HFFc6 (cell line): ENCODE measurements around the gene MAP3K12. TPM values are rescaled to one million over a fixed set of nuclear protein-coding genes. Genes with fewer than 3 reads are reported as not detected.

ENCODE experiments used
- DNase-seq: peaks from one replicate; pipeline ENCODE4 v3.0.0-alpha.2; 2018
- H3K27ac Mint-ChIP-seq: 2 replicates; pipeline ENCODE4 v1.8.0; 2020; ENCODE audit warnings: mild to moderate bottlenecking, mixed read lengths
- H3K27me3 Mint-ChIP-seq: 2 replicates; pipeline ENCODE4 v1.8.0; 2021; ENCODE audit warnings: mild to moderate bottlenecking, moderate library complexity, mixed read lengths; ENCODE audit not compliant: insufficient read depth
- H3K36me3 Mint-ChIP-seq: 2 replicates; pipeline ENCODE4 v1.8.0; 2021; ENCODE audit warnings: low read depth, mixed read lengths
- H3K4me1 Mint-ChIP-seq: 2 replicates; pipeline ENCODE4 v1.8.0; 2020; ENCODE audit warnings: low read depth, mixed read lengths
- H3K4me3 Mint-ChIP-seq: 2 replicates; pipeline ENCODE4 v1.8.0; 2020; ENCODE audit warnings: mild to moderate bottlenecking, moderate library complexity, mixed read lengths
- H3K9me3 Mint-ChIP-seq: 2 replicates; pipeline ENCODE4 v1.8.0; 2020; ENCODE audit warnings: mild to moderate bottlenecking, mixed read lengths
- CTCF ChIP-seq: fragments of 200-600 bp; sonication (generic); IDR thresholded peaks from 2 replicates; pipeline ENCODE4 v1.5.0; 2021; ENCODE audit warnings: antibody characterized with exemption, mild to moderate bottlenecking
- total RNA-seq, 6 experiments: library from RNA; stranded (reverse); fragmentation: NEBNext Ultra II Directional; extraction: Animal tissue kit (Norgen Biotek cat#: 25700); gene quantifications; 2 replicates in 1 of 6; 3 replicates in 5 of 6; pipeline ENCODE4 v1.2.3, GENCODE V29; 2021

Gene MAP3K12
- total RNA-seq, 6 experiments from 2014 or later, result 21.2 to 26.5 (median 23.5) TPM

GRCh38 chr12:53536962-53537361, 37.7 kb upstream of the MAP3K12 start:
- peaks cover 12% of the 10 kb centered on the region; the same call in 1 of the 2 replicates for H3K4me1 Mint-ChIP-seq
- no peak for DNase-seq
- H3K9me3 Mint-ChIP-seq, result no peaks in the 10 kb centered on the region
- no peak overlapping the region for H3K27ac Mint-ChIP-seq
- no peak for TF ChIP-seq CTCF
- peaks cover 34% of the 10 kb centered on the region for H3K36me3 Mint-ChIP-seq
- H3K4me3 Mint-ChIP-seq, result no peak overlapping the region
- no peaks in the 10 kb centered on the region; the same call in 1 of the 2 replicates for H3K27me3 Mint-ChIP-seq

GRCh38 chr12:53533471-53533870, 34.2 kb upstream of the MAP3K12 start:
- H3K4me1 Mint-ChIP-seq, result peaks cover 23% of the 10 kb centered on the region

GRCh38 chr12:53532524-53533445, 33.5 kb upstream of the MAP3K12 start:
- DNase-seq, result no peak
- Mint-ChIP-seq H3K4me1 (peaks cover 17% of the 10 kb centered on the region), H3K4me3 (no peak overlapping the region), H3K27me3 (no peaks in the 10 kb centered on the region; the same call in 1 of the 2 replicates), H3K27ac (no peak overlapping the region), H3K36me3 (peaks cover 44% of the 10 kb centered on the region), H3K9me3 (no peaks in the 10 kb centered on the region)
- no peak for TF ChIP-seq CTCF

More at GRCh38 chr12:53533471-53533870, 34.2 kb upstream of the MAP3K12 start:
- Mint-ChIP-seq H3K27ac (no peak overlapping the region), H3K27me3 (no peaks in the 10 kb centered on the region; the same call in 1 of the 2 replicates), H3K9me3 (no peaks in the 10 kb centered on the region), H3K4me3 (no peak overlapping the region), H3K36me3 (peaks cover 44% of the 10 kb centered on the region)
- no peak for TF ChIP-seq CTCF
- no peak for DNase-seq

GRCh38 chr12:53532021-53532420, 32.8 kb upstream of the MAP3K12 start:
- H3K27ac Mint-ChIP-seq, result no peak overlapping the region
- no peaks in the 10 kb centered on the region; the same call in 1 of the 2 replicates for H3K27me3 Mint-ChIP-seq
- peaks cover 44% of the 10 kb centered on the region for H3K36me3 Mint-ChIP-seq
- no peak for TF ChIP-seq CTCF
- no peak for DNase-seq
- H3K4me1 Mint-ChIP-seq, result peaks cover 17% of the 10 kb centered on the region
- no peak overlapping the region for H3K4me3 Mint-ChIP-seq
- no peaks in the 10 kb centered on the region for H3K9me3 Mint-ChIP-seq

- peaks cover 17% of the 10 kb centered on the region for H3K4me1 Mint-ChIP-seq
- H3K9me3 Mint-ChIP-seq, result no peaks in the 10 kb centered on the region
- DNase-seq, result peak; percentile 72
- peaks cover 44% of the 10 kb centered on the region for H3K36me3 Mint-ChIP-seq
- H3K4me3 Mint-ChIP-seq, result no peak overlapping the region
- no peaks in the 10 kb centered on the region; the same call in 1 of the 2 replicates for H3K27me3 Mint-ChIP-seq
- peak overlapping the region; percentile 82 for H3K27ac Mint-ChIP-seq
- no peak for TF ChIP-seq CTCF
These were observed 31.7 kb upstream of the MAP3K12 start for GRCh38 chr12:53530920-53531319.
